Jurkat, Clone E6-1 (cell line): Measurements from ENCODE around the gene UGT2B10.

Experiments
- DNase-seq: peaks from one replicate; pipeline ENCODE4 v3.0.0-alpha.2; 2011; ENCODE audit warnings: low read depth, low spot score
- H3K4me3 ChIP-seq: 2 replicates; pipeline ENCODE4 v1.5.1; 2011; ENCODE audit warnings: mild to moderate bottlenecking, low read length, control low read depth, moderate library complexity

Gene UGT2B10

DNA sequence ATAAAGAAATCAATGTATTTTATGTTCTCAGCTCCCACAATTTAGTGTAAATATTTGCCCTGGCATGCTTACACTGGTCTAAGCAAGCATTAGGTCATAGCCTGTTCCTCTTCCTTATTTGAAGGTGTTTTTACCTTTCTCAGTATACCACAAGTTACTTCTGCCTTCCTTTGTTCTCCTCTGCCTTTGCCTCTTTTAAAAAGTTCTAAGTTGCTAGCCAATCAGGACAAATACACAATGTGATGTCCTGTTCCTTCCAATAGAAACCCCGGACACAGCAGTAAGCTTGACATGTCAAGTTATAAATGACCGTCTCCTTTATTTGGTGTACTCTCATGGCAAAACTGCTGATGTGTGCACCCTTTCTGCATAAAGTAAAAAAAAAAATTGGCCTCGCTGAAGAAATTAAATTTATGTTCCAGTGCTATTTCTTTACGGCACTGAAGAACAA lies 49.4 kb downstream of the UGT2B10 start:
- DNase-seq, result no peak
- no peak overlapping the region for H3K4me3 ChIP-seq

DNA sequence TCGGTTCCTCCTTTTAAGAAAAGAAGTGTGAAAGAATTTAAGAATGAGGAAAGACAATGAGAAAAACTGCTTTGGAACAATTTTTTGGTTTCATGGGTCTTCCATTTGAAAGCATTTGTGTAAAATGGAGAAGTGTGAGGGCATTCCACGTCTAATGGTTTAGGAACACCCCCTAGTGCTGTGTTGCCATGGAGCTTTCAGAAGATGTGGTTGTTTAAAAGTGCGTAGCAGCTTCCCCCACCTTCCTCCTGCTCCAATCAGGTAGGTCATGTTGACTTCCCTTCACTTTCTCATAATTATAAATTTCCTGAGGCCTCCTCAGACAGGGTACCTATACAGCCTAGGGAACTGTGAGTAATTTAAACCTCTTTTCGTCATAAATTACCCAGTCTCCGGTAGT lies 50.0 kb downstream of the UGT2B10 start:
- DNase-seq, result peak; percentile 1
- H3K4me3 ChIP-seq, result no peak overlapping the region

GRCh38 chr4:68869274-68869773 lies 53.5 kb downstream of the UGT2B10 start:
- H3K4me3 ChIP-seq, result no peak overlapping the region
- DNase-seq, result no peak

DNA sequence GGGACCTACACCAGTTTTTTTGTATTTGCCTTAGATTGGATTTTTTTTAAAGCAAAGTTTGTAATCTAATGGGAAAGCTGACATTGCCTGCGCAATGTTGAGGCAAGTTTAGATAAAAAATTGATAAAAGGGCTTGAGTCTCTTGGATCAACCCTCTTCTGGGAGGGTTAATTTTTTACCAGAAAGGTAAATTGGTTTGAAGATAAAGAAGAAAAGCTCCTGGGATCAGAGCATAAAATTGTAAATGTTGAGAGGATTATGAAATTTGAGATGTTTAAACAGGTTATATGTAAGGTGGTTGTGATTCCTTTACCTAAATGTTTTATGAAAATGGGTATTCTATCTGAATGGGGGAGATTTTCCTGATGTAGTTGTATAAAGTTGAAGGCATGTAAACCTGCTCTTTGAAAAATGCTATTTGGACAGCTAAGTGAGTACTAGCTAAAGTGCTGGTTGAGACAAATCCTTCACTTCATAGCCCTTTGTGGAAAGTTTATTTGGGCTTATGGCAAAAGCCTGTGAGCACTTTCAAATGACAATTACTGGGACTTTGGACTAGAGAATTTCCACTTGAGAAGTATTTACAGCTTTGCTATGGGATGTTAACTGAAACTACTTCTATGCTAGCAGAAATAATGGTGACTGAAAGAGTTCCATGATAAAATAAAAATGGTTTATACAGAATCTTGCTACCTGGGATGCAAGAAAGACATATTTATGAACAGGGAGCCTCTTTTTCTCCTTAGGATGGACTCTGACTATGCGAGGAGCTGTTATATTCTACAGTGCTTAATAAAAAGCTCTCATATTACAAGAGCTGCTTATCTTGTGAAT lies 56.2 kb downstream of the UGT2B10 start:
- H3K4me3 ChIP-seq, result no peak overlapping the region
- no peak for DNase-seq

DNA sequence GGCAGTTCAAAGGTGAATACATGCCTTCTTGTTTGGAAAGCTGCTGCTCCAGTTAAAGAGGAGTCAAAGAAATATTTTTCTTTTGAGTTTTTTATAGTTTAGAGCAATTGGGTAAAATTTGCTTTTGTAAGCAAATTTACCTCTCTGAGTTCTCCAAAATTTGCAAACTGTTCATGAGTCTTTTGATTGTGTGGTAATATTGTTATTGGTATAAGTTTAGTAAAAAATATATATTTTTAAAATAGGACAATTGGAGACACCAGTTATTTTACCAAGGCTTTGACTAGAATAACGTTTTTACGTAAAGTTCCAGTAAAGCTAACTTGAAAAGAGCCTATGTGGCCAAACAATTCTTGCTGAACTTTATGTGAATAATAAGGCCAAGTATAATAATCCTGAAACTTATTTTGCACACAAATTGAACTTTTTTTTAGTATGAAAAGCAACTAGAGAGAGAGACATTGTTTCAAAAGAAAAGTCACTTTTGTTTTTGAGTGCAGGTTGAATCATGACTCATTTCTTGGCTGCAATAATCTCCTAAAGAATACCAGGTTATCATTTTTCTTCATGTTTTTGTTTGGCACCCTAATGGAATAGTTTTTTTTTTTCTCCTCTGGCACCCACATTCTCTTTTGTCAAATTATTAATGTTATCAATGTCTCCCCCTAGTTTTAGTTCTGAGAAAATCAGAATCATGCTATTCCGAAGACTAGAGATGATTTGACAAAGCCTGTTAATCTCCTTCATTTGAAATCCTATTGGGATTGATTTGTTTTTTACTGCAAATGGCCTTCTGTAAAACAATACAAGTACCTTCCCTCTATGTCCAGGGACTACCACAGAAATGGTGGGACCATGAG lies 57.1 kb downstream of the UGT2B10 start:
- no peak for DNase-seq
- no peak overlapping the region for H3K4me3 ChIP-seq

DNA sequence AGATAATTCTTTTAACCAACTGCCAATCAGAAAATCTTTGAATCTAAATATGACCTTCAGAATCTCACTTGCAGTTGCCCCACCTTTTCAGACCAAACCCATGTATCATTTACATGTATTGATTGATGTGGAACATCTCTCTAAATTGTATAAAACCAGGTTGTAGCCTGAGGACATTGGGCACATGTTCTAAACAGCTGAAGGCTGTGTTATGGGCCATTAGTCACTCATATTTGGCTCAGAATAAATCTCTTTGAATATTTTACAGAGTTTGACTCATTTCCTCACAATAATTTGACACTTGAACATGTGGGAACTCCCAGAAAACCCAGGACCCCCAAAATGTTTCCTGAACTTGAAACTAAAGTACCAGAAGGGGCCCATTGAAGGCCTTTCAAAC lies 58.7 kb downstream of the UGT2B10 start:
- DNase-seq, result no peak
- H3K4me3 ChIP-seq, result no peak overlapping the region

- no peak overlapping the region for H3K4me3 ChIP-seq
- no peak for DNase-seq
Measured at GRCh38 chr4:68877555-68877954, 61.8 kb downstream of the UGT2B10 start.

GRCh38 chr4:68878048-68878447 lies 62.3 kb downstream of the UGT2B10 start:
- H3K4me3 ChIP-seq, result no peak overlapping the region
- no peak for DNase-seq
